Keratinocyte (primary cell): Measurements from ENCODE around the gene C1GALT1C1. TPM values are rescaled to one million over a fixed set of nuclear protein-coding genes. Genes with fewer than 3 reads are reported as not detected.

Experiments used
- DNase-seq: peaks from one replicate; pipeline ENCODE4 v3.0.0-alpha.2; 2011; ENCODE audit warnings: low read depth, missing footprints, low spot score
- FAIRE-seq: peaks from 2 replicates; lab custom pipeline; 2011; peaks lifted over from hg19 to GRCh38; lab: Jason Lieb, UNC
- H2AFZ ChIP-seq: 2 replicates; pipeline ENCODE4 v1.6.0; 2012; ENCODE audit warnings: low read length, control low read depth, inconsistent platforms; ENCODE audit not compliant: control insufficient read depth
- H3K27ac ChIP-seq: 2 replicates; pipeline ENCODE4 v1.5.1; 2011; ENCODE audit warnings: low read length; ENCODE audit not compliant: control insufficient read depth, insufficient read depth
- H3K27me3 ChIP-seq: 3 replicates; pipeline ENCODE4 v1.6.0; 2011; ENCODE audit warnings: low read length; ENCODE audit not compliant: control insufficient read depth, insufficient read depth; ENCODE audit errors: extremely low read depth
- H3K36me3 ChIP-seq, 2 experiments: 2 replicates in 1 of 2; 3 replicates in 1 of 2; pipeline ENCODE4 v1.5.1; 2011; ENCODE audit warnings: low read length in 2 of 2, mild to moderate bottlenecking in 1 of 2; ENCODE audit not compliant: control insufficient read depth in 2 of 2, insufficient read depth in 2 of 2; ENCODE audit errors: extremely low read depth in 1 of 2
- H3K4me1 ChIP-seq: 3 replicates; pipeline ENCODE4 v1.5.1; 2011; ENCODE audit warnings: low read length; ENCODE audit not compliant: control insufficient read depth, insufficient read depth; ENCODE audit errors: extremely low read depth
- H3K4me2 ChIP-seq: 3 replicates; pipeline ENCODE4 v1.6.0; 2011; ENCODE audit warnings: low read depth, low read length; ENCODE audit not compliant: control insufficient read depth, insufficient read depth; ENCODE audit errors: extremely low read depth
- H3K4me3 ChIP-seq, 3 experiments: fragments of 200-600 bp in 1 of 3; sonication (generic) in 1 of 3; 2 replicates in 2 of 3; 3 replicates in 1 of 3; pipeline ENCODE4 v1.5.1; 2011 to 2016; ENCODE audit warnings: low read length in 3 of 3, mild to moderate bottlenecking in 3 of 3, control low read depth in 2 of 3, inconsistent platforms in 1 of 3, low read depth in 1 of 3, mixed read lengths in 1 of 3, mixed run types in 1 of 3, moderate library complexity in 1 of 3; ENCODE audit not compliant: control insufficient read depth in 2 of 3, insufficient read depth in 2 of 3; ENCODE audit errors: extremely low read depth in 1 of 3
- H3K79me2 ChIP-seq: 2 replicates; pipeline ENCODE4 v1.6.0; 2012; ENCODE audit warnings: low read length; ENCODE audit not compliant: control insufficient read depth, insufficient read depth
- H3K9ac ChIP-seq: 3 replicates; pipeline ENCODE4 v1.6.0; 2011; ENCODE audit warnings: low read length; ENCODE audit not compliant: control insufficient read depth, insufficient read depth; ENCODE audit errors: extremely low read depth
- H3K9me1 ChIP-seq: 3 replicates; pipeline ENCODE4 v1.6.0; 2011; ENCODE audit warnings: low read length; ENCODE audit not compliant: control insufficient read depth, insufficient read depth; ENCODE audit errors: extremely low read depth
- H3K9me3 ChIP-seq: 2 replicates; pipeline ENCODE4 v1.5.1; 2012; ENCODE audit warnings: low read depth, low read length; ENCODE audit not compliant: control insufficient read depth
- H4K20me1 ChIP-seq: 3 replicates; pipeline ENCODE4 v1.6.0; 2011; ENCODE audit warnings: low read length; ENCODE audit not compliant: control insufficient read depth, insufficient read depth; ENCODE audit errors: extremely low read depth
- EZH2 ChIP-seq: IDR thresholded peaks from one replicate; pipeline ENCODE4 v1.6.1; 2012; ENCODE audit warnings: inconsistent platforms, mild to moderate bottlenecking, low read length, moderate library complexity
- dilution Hi-C: fragments of 300-500 bp; cut with MboI; formaldehyde crosslinking; loops from one replicate; pipeline ENCODE4 v1.7.0; 2020; ENCODE audit warnings: low sequenced_read_pairs; ENCODE audit not compliant: extremely low pct_ligation_motif_present
- polyA plus RNA-seq, 5 experiments: library from polyadenylated mRNA; depleted of rRNA in 3 of 5; stranded (reverse) in 3 of 5; stranded (forward) in 1 of 5; unstranded in 1 of 5; fragments of >200 nt; gene quantifications; 1 replicate in 1 of 5; 2 replicates in 3 of 5; 3 replicates in 1 of 5; pipeline versions ENCODE4 v1.2.1 to v1.2.3, GENCODE V29; 2011 to 2012; ENCODE audit warnings: missing spikeins in 2 of 5, low read depth in 1 of 5, low replicate concordance in 1 of 5
- TF ChIP-seq, protein P1 (sequence below), 3 experiments: IDR thresholded peaks in 1 of 3; conservative IDR thresholded peaks in 1 of 3; optimal IDR thresholded peaks in 1 of 3; 2 replicates in 2 of 3; 3 replicates in 1 of 3; pipeline versions ENCODE3 to v1.5.1; 2011; ENCODE audit warnings: low read length in 3 of 3, mild to moderate bottlenecking in 3 of 3, moderate library complexity in 2 of 3, control low read depth in 1 of 3, inconsistent platforms in 1 of 3; ENCODE audit not compliant: insufficient read depth in 2 of 3; ENCODE audit errors: extremely low read depth in 1 of 3

C1GALT1C1 gene
- polyA plus RNA-seq, 1 donor (not counting 4 experiments of a cell fraction or from before 2014, with no cell fraction given) = 24.1 TPM

DNA sequence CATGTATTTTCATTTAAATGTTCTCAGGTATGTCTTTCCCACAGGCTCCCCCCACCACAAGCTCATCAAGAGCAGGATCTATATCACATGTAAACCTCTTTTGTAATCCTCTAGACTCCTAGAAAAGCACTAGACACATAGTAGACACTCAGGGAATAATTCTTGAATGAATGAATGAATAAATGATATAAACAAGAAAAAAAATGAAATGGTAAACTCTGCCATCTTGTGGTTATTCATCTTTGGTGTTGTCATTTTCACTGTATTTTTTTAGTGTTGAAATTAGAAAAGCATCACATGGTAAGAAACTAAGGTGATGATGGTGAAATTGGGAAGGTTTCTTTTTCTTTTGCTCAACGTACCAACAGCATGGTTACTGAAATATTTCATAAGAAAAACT lies 34.2 kb upstream of the C1GALT1C1 start:
- Histone ChIP-seq H3K9me1 (no peaks in the 10 kb centered on the region), H3K27ac (no peak overlapping the region), H3K9me3 (no peaks in the 10 kb centered on the region), H4K20me1 (no peaks in the 10 kb centered on the region), H3K4me1 (no peaks in the 10 kb centered on the region), H3K27me3 (no peaks in the 10 kb centered on the region), H3K9ac (no peak overlapping the region), H3K4me3 (no peak overlapping the region), H3K4me2 (no peak overlapping the region), H3K36me3 (no peaks in the 10 kb centered on the region), H2AFZ (no peak overlapping the region), H3K79me2 (no peaks in the 10 kb centered on the region)
- no peak for DNase-seq
- FAIRE-seq = no peak
- TF ChIP-seq, protein P1, sequence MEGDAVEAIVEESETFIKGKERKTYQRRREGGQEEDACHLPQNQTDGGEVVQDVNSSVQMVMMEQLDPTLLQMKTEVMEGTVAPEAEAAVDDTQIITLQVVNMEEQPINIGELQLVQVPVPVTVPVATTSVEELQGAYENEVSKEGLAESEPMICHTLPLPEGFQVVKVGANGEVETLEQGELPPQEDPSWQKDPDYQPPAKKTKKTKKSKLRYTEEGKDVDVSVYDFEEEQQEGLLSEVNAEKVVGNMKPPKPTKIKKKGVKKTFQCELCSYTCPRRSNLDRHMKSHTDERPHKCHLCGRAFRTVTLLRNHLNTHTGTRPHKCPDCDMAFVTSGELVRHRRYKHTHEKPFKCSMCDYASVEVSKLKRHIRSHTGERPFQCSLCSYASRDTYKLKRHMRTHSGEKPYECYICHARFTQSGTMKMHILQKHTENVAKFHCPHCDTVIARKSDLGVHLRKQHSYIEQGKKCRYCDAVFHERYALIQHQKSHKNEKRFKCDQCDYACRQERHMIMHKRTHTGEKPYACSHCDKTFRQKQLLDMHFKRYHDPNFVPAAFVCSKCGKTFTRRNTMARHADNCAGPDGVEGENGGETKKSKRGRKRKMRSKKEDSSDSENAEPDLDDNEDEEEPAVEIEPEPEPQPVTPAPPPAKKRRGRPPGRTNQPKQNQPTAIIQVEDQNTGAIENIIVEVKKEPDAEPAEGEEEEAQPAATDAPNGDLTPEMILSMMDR (optimal IDR thresholded peaks at IDR 0.05 in 1 of 3, IDR thresholded peaks at IDR 0.05 in 1 of 3, conservative IDR thresholded peaks at IDR 0.05 in 1 of 3; ENCODE audit: extremely low read depth in 1 of 3, insufficient read depth in 2 of 3, low read length in 3 of 3) = no peak
- TF ChIP-seq EZH2 = no peak
- dilution Hi-C loops = no loop called here

DNA sequence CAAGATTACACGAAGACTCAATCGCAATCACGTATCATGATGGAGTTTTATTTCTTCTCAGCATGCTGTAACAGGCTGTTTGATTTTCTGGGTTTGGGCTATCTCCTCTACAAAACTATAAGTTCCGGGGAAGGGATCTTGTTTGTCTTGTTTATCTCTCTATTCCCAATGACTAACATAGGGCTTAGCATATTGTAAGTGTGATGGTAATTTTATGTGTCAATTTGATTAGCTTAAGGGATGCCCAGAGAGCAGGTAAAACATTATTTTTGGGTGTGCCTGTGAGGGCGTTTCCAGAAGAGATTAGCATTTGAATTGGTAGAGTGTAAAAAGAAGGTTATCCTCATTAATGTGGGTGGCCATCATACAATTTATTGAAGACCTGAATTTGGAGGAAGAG lies 32.8 kb upstream of the C1GALT1C1 start:
- Histone ChIP-seq H3K27me3 (no peaks in the 10 kb centered on the region), H3K9me3 (no peaks in the 10 kb centered on the region), H3K4me3 (no peak overlapping the region), H3K36me3 (no peaks in the 10 kb centered on the region), H3K79me2 (no peaks in the 10 kb centered on the region), H3K9me1 (no peaks in the 10 kb centered on the region), H3K9ac (no peak overlapping the region), H3K4me2 (no peak overlapping the region), H3K4me1 (no peaks in the 10 kb centered on the region), H2AFZ (peak overlapping the region; percentile 17), H4K20me1 (no peaks in the 10 kb centered on the region), H3K27ac (no peak overlapping the region)
- TF ChIP-seq, protein P1 (optimal IDR thresholded peaks at IDR 0.05 in 1 of 3, IDR thresholded peaks at IDR 0.05 in 1 of 3, conservative IDR thresholded peaks at IDR 0.05 in 1 of 3; ENCODE audit: extremely low read depth in 1 of 3, insufficient read depth in 2 of 3, low read length in 3 of 3) = no peak
- no peak for TF ChIP-seq EZH2
- dilution Hi-C loops = no loop called here
- no peak for FAIRE-seq
- no peak for DNase-seq
